GM23338 (cell line): Measurements from ENCODE around the gene GALNT5. TPM values are rescaled to one million over a fixed set of nuclear protein-coding genes. Genes with fewer than 3 reads are reported as not detected.

Experiments used
- ATAC-seq: fragments of 200-7000 bp; cut with Tn5 transposase; 3 replicates; pipeline ENCODE4 v1.9.1; 2020
- DNase-seq: peaks from one replicate; pipeline ENCODE4 v3.0.0-alpha.2; 2015; ENCODE audit warnings: low spot score
- H2AFZ ChIP-seq: fragments of 200-600 bp; sonication (generic); 2 replicates; pipeline ENCODE4 v1.8.0; 2016; ENCODE audit warnings: antibody characterized with exemption, mild to moderate bottlenecking, moderate library complexity
- H3F3A ChIP-seq: fragments of 200-600 bp; sonication (generic); replicated peaks from 2 replicates; pipeline ENCODE4 v1.8.0; 2017; ENCODE audit warnings: antibody characterized with exemption, mixed run types, low read depth
- H3K27ac ChIP-seq: fragments of 200-600 bp; sonication (generic); 2 replicates; pipeline ENCODE4 v1.6.1; 2016; ENCODE audit warnings: low read depth
- H3K27me3 ChIP-seq: fragments of 200-600 bp; sonication (generic); 2 replicates; pipeline ENCODE4 v1.8.0; 2016; ENCODE audit warnings: mild to moderate bottlenecking, mixed run types, moderate library complexity; ENCODE audit not compliant: insufficient read depth
- H3K36me3 ChIP-seq: fragments of 200-600 bp; sonication (generic); 2 replicates; pipeline ENCODE4 v1.8.0; 2016; ENCODE audit warnings: mild to moderate bottlenecking; ENCODE audit not compliant: insufficient read depth
- H3K4me1 ChIP-seq: fragments of 200-600 bp; sonication (generic); 2 replicates; pipeline ENCODE4 v1.8.0; 2016; ENCODE audit warnings: mild to moderate bottlenecking, moderate library complexity; ENCODE audit not compliant: insufficient read depth
- H3K4me2 ChIP-seq: fragments of 200-600 bp; sonication (generic); 2 replicates; pipeline ENCODE4 v1.7.1; 2017; ENCODE audit warnings: mixed run types
- H3K4me3 ChIP-seq: fragments of 200-600 bp; sonication (generic); 2 replicates; pipeline ENCODE4 v1.6.1; 2016; ENCODE audit warnings: mixed run types
- H3K79me2 ChIP-seq: fragments of 200-600 bp; sonication (generic); replicated peaks from 2 replicates; pipeline ENCODE4 v1.8.0; 2017; ENCODE audit warnings: mild to moderate bottlenecking; ENCODE audit not compliant: insufficient read depth
- H3K9me2 ChIP-seq: fragments of 200-600 bp; sonication (generic); 2 replicates; pipeline ENCODE4 v1.8.0; 2017; ENCODE audit not compliant: insufficient read depth
- H4K20me1 ChIP-seq: fragments of 200-600 bp; sonication (generic); replicated peaks from 2 replicates; pipeline ENCODE4 v1.8.0; 2017; ENCODE audit warnings: mild to moderate bottlenecking; ENCODE audit not compliant: insufficient read depth
- H3K27ac Mint-ChIP-seq: 2 replicates; pipeline ENCODE4 v1.8.0; 2020; ENCODE audit warnings: inconsistent platforms, mild to moderate bottlenecking, moderate library complexity, mixed read lengths
- H3K27me3 Mint-ChIP-seq: 3 replicates; pipeline ENCODE4 v1.8.0; 2022; ENCODE audit warnings: low read depth, mild to moderate bottlenecking, moderate library complexity, mixed read lengths, inconsistent platforms; ENCODE audit not compliant: insufficient read depth, poor library complexity
- H3K36me3 Mint-ChIP-seq: 3 replicates; pipeline ENCODE4 v1.8.0; 2021; ENCODE audit warnings: low read depth, mild to moderate bottlenecking, inconsistent platforms, moderate library complexity, mixed read lengths
- H3K4me1 Mint-ChIP-seq: 3 replicates; pipeline ENCODE4 v1.8.0; 2020; ENCODE audit warnings: mild to moderate bottlenecking, inconsistent platforms, mixed read lengths
- H3K4me3 Mint-ChIP-seq: 3 replicates; pipeline ENCODE4 v1.8.0; 2021; ENCODE audit warnings: moderate library complexity, mild to moderate bottlenecking, inconsistent platforms, mixed read lengths
- H3K9me3 Mint-ChIP-seq: 3 replicates; pipeline ENCODE4 v1.8.0; 2020; ENCODE audit warnings: moderate library complexity, mild to moderate bottlenecking, inconsistent platforms, mixed read lengths
- EZH2 ChIP-seq: fragments of 200-600 bp; sonication (generic); IDR thresholded peaks from one replicate; pipeline ENCODE4 v1.8.0; 2017; ENCODE audit warnings: antibody characterized with exemption, mild to moderate bottlenecking, low read depth; ENCODE audit not compliant: unreplicated experiment
- EZH2phosphoT487 ChIP-seq: fragments of 200-600 bp; sonication (generic); IDR thresholded peaks from one replicate; pipeline ENCODE4 v1.8.1; 2018; ENCODE audit warnings: antibody characterized with exemption; ENCODE audit not compliant: unreplicated experiment
- NANOG ChIP-seq: IDR thresholded peaks from 2 replicates; pipeline ENCODE4 v1.6.1; 2016; ENCODE audit warnings: antibody characterized with exemption, borderline replicate concordance
- POLR2AphosphoS5 ChIP-seq: IDR thresholded peaks from 2 replicates; pipeline ENCODE4 v1.6.1; 2016; ENCODE audit warnings: antibody characterized with exemption, low read depth
- STAT1 ChIP-seq: IDR thresholded peaks from one replicate; pipeline ENCODE4 v1.6.1; 2016; ENCODE audit warnings: antibody characterized with exemption; ENCODE audit not compliant: unreplicated experiment
- ZNF331 ChIP-seq: fragments of 250-450 bp; sonication (Bioruptor Pico); IDR thresholded peaks from 2 replicates; pipeline ENCODE4 v1.5.0; 2020; ENCODE audit warnings: low read depth, mild to moderate bottlenecking, moderate library complexity
- ZNF462 ChIP-seq: fragments of 250-450 bp; sonication (Bioruptor Pico); IDR thresholded peaks from 2 replicates; pipeline ENCODE4 v1.5.0; 2020; ENCODE audit warnings: mild to moderate bottlenecking, moderate library complexity
- polyA plus RNA-seq: library from polyadenylated mRNA; unstranded; fragments of >200 nt; fragmentation: Nextera tagmentation; extraction: Ambion mirVana; gene quantifications from 2 replicates; pipeline ENCODE4 v1.2.1, GENCODE V29; 2016
- total RNA-seq: library from RNA; depleted of rRNA; stranded (reverse); fragments of >200 nt; shearing (Covaris generic); gene quantifications from 2 replicates; pipeline ENCODE4 v1.2.3, GENCODE V29; 2014
- TF ChIP-seq, protein P1 (sequence below): IDR thresholded peaks from 2 replicates; pipeline ENCODE4 v1.6.1; 2016; ENCODE audit warnings: antibody characterized with exemption

Gene GALNT5
- total and polyA plus RNA-seq, 2 experiments from 2014 or later: 0.05 to 0.14 TPM

DNA sequence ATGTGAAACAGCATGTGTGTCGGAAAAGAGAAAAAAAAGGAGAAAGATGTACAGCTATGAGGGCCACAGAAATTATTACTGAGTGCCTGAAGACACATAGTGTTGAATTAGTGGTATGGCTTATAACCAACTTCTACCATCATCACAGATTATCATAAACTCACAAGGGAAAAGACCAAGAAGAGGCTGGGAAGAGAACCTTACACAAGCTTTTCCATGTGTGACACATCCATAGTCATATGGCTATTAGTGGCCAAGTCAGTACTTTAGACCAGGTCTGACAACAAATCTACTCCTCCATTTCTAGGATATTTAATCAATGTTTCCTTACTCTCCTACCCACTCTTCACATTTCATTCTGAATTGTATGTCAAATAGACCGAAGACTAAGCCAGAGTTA lies 3.5 kb upstream of the GALNT5 start:
- Histone ChIP-seq H4K20me1 (no peaks in the 10 kb centered on the region), H2AFZ (no peak overlapping the region), H3K4me2 (no peak overlapping the region), H3F3A (no peaks in the 10 kb centered on the region), H3K4me1 (peaks cover 6% of the 10 kb centered on the region; the same call in 1 of the 2 replicates), H3K27ac (no peak overlapping the region), H3K27me3 (no peaks in the 10 kb centered on the region), H3K9me2 (no peaks in the 10 kb centered on the region), H3K4me3 (no peak overlapping the region), H3K36me3 (no peaks in the 10 kb centered on the region), H3K79me2 (no peaks in the 10 kb centered on the region)
- Mint-ChIP-seq H3K4me1 (peaks cover 14% of the 10 kb centered on the region), H3K4me3 (no peak overlapping the region), H3K27ac (no peak overlapping the region), H3K36me3 (no peaks in the 10 kb centered on the region), H3K27me3 (peaks cover 4% of the 10 kb centered on the region), H3K9me3 (no peaks in the 10 kb centered on the region)
- DNase-seq: no peak
- ATAC-seq: no peak
- TF ChIP-seq, protein P1, sequence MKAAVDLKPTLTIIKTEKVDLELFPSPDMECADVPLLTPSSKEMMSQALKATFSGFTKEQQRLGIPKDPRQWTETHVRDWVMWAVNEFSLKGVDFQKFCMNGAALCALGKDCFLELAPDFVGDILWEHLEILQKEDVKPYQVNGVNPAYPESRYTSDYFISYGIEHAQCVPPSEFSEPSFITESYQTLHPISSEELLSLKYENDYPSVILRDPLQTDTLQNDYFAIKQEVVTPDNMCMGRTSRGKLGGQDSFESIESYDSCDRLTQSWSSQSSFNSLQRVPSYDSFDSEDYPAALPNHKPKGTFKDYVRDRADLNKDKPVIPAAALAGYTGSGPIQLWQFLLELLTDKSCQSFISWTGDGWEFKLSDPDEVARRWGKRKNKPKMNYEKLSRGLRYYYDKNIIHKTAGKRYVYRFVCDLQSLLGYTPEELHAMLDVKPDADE: no peak
- TF ChIP-seq NANOG: no peak
- no peak for TF ChIP-seq ZNF462 (CRISPR knock-in tag)
- no peak for TF ChIP-seq ZNF331 (CRISPR knock-in tag)
- no peak for TF ChIP-seq EZH2
- TF ChIP-seq EZH2phosphoT487: no peak
- no peak for TF ChIP-seq STAT1
- TF ChIP-seq POLR2AphosphoS5: no peak
